Sciatic nerve (tissue), 2 donors: Measurements from ENCODE around the gene POU3F2. TPM values are rescaled to one million over a fixed set of nuclear protein-coding genes. Genes with fewer than 3 reads are reported as not detected.

Experiments used
- ATAC-seq: fragments of 200-7000 bp; cut with Tn5 transposase; one replicate; pipeline ENCODE4 v1.9.1; 2020; ENCODE audit warnings: mild to moderate bottlenecking, moderate library complexity
- DNase-seq: peaks from one replicate; pipeline ENCODE4 v3.0.0-alpha.2; 2020; ENCODE audit warnings: low spot score
- intact Hi-C: fragments of 100-400 bp; cut with DNase I; formaldehyde crosslinking; loops from one replicate; pipeline ENCODE4 v1.14.2; 2022
- total RNA-seq: library from RNA; stranded (reverse); fragmentation: NEBNext Ultra II Directional; extraction: Animal tissue kit (Norgen Biotek cat#: 25700); gene quantifications from one replicate; pipeline ENCODE4 v1.2.1, GENCODE V29; 2021
- donor health status: DM: no; HTN: no; CAD: no.
- donor health status: DM: no; HTN: no; CAD: no.

The POU3F2 gene
- total RNA-seq, 1 donor from 2014 or later = 9.2 TPM

- no peak for ATAC-seq
- intact Hi-C loops = no loop called here
- no peak for DNase-seq
These were observed 7.4 kb downstream of the POU3F2 start for GRCh38 chr6:98841621-98842341.

DNA sequence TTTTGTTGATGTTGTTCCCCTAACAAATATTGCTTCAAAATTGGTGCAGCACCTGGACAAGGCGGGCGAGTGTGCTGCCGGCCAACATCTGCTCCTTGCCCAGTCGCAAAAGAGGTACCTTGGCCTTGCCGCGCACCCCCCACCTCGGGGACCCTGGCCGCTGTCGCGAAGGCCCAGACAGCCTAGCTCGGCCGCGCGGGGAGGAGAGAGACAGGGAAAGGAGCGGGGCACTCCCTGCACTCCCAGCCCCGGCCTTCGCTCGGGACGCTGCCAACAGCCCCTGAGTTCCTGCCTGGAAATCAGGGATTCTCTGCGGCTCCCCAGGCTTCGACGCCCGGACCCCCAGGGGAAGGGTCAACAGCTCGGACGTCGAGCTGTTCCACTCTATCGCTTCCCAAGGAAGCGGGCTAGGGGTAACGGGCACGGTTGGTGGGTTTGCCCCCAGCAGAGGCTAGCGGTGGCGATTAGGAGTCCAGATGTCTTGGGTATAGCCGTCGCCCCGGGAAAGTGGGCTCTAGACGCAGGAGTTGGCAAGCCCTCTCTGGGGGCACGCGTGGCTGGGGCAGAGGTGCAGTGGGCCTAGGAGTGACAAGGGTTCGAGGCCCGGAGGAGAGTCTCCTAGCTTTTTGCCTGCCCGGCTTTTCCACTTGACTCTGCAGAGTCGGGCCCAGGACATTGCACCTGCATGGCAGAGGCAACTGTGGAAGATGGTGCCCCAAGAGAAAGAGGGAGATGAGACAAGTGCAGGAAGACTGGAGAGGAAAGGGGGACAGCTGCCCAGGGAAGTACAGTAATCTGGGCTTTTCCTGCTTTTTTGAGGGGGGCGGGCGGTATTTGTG lies 8.2 kb downstream of the POU3F2 start:
- ATAC-seq (no peak), DNase-seq (no peak)
- intact Hi-C loops = no loop called here

GRCh38 chr6:98843271-98844243 lies 9.2 kb downstream of the POU3F2 start:
- intact Hi-C loops = no loop called here
- DNase-seq = no peak
- ATAC-seq = no peak

- DNase-seq (no peak), ATAC-seq (no peak)
- intact Hi-C loops = no loop called here
These were observed 10.2 kb downstream of the POU3F2 start for GRCh38 chr6:98844244-98845210.

GRCh38 chr6:98845211-98846020 lies 11.0 kb downstream of the POU3F2 start:
- intact Hi-C loops = no loop called here
- ATAC-seq (peak; percentile 72), DNase-seq (peak; percentile 88)

GRCh38 chr6:98846021-98846380 lies 11.6 kb downstream of the POU3F2 start:
- DNase-seq (no peak), ATAC-seq (no peak)
- intact Hi-C loops = no loop called here

- intact Hi-C loops = no loop called here
- no peak for DNase-seq
- ATAC-seq = no peak
These were observed 13.0 kb downstream of the POU3F2 start for GRCh38 chr6:98847416-98847778.

DNA sequence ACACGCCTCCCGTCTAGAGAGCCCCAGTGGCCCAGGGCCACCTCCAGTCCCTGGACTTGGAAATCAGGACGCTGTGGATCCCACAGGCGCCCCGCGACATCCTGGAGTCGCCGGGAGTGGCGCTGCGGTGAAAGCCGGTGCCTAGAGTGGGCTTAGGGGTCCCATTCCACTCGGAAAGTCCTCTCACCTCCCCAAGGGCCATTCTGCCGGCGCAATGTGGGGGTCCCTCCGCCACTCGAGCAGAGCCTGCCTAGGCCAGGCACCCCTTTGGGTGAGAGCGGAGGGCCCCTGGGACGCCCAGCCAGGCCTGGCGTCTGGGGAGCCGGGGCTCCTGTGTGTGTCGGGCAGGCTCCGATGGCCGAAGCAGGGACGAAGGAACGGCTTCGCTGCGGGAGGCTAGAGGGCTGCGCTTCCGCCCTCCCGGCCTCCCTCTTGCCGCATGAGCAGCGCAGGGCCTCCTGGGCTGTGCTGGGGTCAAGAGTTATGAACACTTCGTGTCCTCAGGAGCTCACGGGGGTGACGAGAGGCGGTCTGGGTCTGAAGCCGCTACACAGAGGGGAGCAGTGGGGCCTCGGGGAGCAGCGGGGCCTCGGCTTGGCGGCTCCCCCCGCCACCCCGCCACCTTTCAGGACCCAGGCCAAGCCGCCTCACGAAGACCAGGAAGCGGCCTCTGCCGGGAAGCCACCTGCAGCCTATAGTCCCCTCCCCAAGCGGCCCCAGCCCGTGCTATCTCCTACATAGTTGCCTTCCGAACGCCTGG lies 13.6 kb downstream of the POU3F2 start:
- intact Hi-C loops = no loop called here
- DNase-seq = no peak
- peak; percentile 32 for ATAC-seq

- intact Hi-C loops = no loop called here
- ATAC-seq (no peak), DNase-seq (no peak)
These were observed 14.3 kb downstream of the POU3F2 start for GRCh38 chr6:98848539-98849242.

- intact Hi-C loops = no loop called here
- DNase-seq (no peak), ATAC-seq (no peak)
These were observed 30.1 kb downstream of the POU3F2 start for GRCh38 chr6:98864497-98864896.

GRCh38 chr6:98871057-98871456 lies 36.7 kb downstream of the POU3F2 start:
- intact Hi-C loops = no loop called here
- no peak for DNase-seq
- no peak for ATAC-seq

- intact Hi-C loops = no loop called here
- no peak for ATAC-seq
These were observed 37.4 kb downstream of the POU3F2 start for GRCh38 chr6:98871821-98872220.

DNA sequence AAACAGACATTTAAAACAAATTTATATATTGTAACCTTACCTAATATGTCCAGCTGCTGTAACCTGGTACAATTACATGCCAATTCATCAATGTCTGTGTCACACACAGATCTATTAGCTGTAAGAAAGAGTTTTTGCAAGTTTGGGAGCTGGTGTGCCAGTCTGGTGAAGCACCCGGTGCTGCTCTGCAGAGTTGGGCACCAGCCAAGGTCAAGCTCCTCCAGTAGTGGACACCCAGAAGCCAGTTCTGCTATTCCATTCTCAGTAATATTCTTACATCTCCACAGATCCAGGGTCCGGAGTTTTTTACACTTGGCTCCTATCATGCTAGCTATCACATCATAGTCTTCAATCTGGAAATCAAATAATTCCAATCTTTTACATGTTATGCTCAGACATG lies 41.0 kb downstream of the POU3F2 start:
- ATAC-seq (no peak), DNase-seq (no peak)
- intact Hi-C loops = no loop called here

More at GRCh38 chr6:98871821-98872220, 37.4 kb downstream of the POU3F2 start:
- DNase-seq = no peak

DNA sequence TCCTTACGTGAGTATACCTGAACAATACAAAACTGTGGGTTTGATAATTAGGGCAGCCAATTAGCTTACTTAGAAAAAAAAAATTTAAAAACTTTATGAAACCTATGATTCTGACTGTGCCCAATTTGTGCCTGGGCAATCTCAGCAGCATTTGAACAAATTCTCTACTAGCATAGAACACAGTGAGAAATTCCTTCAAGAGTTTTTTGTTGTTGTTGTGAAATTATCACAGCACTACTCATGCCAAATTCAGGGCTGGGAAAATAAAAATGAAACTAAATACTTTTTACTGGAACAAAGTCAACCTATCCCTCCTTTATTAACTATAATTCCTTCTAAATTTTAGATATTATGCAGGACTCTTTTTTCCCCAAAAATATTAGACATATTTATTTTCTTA lies 42.9 kb downstream of the POU3F2 start:
- peak; percentile 55 for ATAC-seq
- no peak for DNase-seq
- intact Hi-C loops = no loop called here

DNA sequence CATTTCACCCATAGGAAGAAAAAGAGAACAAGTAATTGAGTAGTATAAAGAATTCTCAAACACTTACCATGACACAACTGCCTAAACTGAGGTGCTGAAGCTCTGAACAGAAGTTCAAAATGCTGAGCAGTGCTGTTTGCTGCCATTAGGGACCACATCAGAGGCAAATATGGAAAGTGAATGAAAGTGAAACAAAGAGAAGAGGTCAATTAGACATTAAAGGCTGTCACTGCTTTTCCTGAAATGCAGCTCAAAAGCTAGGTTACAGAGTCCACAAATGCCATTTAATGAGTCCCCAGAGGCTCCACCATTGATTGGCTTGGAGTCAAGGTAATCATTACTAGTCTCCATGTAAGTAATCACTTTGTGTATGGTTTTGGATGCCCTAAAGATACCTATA lies 46.1 kb downstream of the POU3F2 start:
- ATAC-seq = no peak
- no peak for DNase-seq
- intact Hi-C loops = no loop called here

- ATAC-seq = no peak
- intact Hi-C loops = no loop called here
- DNase-seq = no peak
These were observed 51.0 kb downstream of the POU3F2 start for GRCh38 chr6:98885330-98885729.
